HL-60 (cell line): ENCODE measurements around the gene BUD31.
A peak's percentile ranks its signal among the peaks of the same experiment; 100 is the strongest.

Experiments
- CTCF ChIP-seq: IDR thresholded peaks from one replicate; pipeline ENCODE4 v1.5.1; 2011; ENCODE audit warnings: low read length, control low read depth, inconsistent platforms; ENCODE audit not compliant: insufficient read depth
- POLR2AphosphoS5 ChIP-seq: IDR thresholded peaks from 2 replicates; pipeline ENCODE4 v1.6.1; 2012; ENCODE audit warnings: low read depth

DNA sequence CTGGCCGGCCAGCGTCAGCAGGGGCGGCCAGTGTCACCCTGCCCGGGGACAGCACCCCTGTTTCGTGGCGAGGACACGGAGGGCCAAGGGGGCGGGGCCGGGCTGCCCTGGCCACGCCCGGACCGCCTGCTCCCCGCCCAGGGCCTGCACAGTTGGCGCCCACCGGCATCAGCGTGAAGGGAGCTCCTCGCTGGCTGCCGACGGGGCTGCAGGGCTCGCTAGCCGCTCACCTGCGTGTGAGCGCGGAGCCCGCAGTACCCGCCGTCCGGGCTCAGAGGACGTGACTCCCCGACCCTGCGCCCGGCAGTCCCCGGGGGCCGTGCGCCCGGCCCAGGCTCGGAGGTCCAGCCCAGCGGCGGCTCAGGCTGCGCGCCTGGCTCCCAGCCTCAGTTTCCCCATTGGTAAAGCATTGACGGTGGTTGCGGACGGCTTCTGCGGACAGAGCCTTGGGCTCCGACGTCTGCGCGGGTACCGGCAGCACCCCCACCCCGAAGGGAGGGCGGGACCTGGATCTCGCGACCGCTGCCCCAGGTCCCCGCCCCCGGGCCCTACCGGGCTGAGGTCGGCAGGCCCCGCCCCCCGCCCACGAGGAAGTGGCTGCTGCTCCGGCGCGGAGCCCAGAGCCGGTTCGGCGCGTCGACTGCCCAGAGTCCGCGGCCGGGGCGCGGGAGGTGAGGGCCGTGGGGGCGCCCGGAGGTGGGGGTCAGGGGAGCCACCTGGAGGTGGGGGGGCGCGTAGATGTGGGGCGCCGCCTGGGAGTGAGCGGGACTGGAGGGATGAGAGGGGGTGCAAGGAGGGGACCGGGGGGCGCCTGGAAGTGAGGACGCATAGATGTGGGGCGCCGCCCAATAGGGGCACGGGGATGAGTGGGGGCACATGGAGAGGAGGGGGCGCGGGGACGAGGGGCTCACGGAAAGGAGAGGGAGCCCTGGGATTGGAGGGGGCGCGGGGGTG lies 34.4 kb upstream of the BUD31 start, which contains the start of gene ARPC1B:
- TF ChIP-seq CTCF (no peak), POLR2AphosphoS5 (peak; percentile 75)
